HEK293 (cell line): ENCODE data around the gene FAM200C.

Experiments
- CTCF ChIA-PET: fragments of 350-600 bp; formaldehyde crosslinking; extraction: SDS; loops from one replicate; lab custom pipeline; 2021; ENCODE audit warnings: antibody characterized with exemption; lab: Yijun Ruan, JAX
- POLR2A ChIA-PET: fragments of 300-600 bp; formaldehyde crosslinking; extraction: SDS; loops from one replicate; lab custom pipeline; 2020; ENCODE audit warnings: antibody characterized with exemption, inconsistent platforms; lab: Yijun Ruan, JAX
- H3K27ac ChIP-seq: fragments of 200-500 bp; sonication (Bioruptor generic); 2 replicates; pipeline ENCODE4 v1.5.1; 2014; ENCODE audit warnings: low read depth, low read length, control low read depth, inconsistent platforms; ENCODE audit errors: extremely low read depth
- H3K36me3 ChIP-seq, 2 experiments: fragments of 200-500 bp in 1 of 2; sonication (Bioruptor generic) in 1 of 2; 1 replicate in 1 of 2; 2 replicates in 1 of 2; pipeline ENCODE4 v1.5.1; 2014 to 2017; ENCODE audit warnings: inconsistent platforms in 2 of 2, low read length in 2 of 2; ENCODE audit not compliant: control insufficient read depth in 2 of 2, insufficient read depth in 1 of 2
- H3K4me1 ChIP-seq: fragments of 200-500 bp; sonication (Bioruptor generic); 2 replicates; pipeline ENCODE4 v1.5.1; 2014; ENCODE audit warnings: mild to moderate bottlenecking, low read length, inconsistent platforms; ENCODE audit not compliant: control insufficient read depth, insufficient read depth
- H3K4me3 ChIP-seq: 2 replicates; pipeline ENCODE4 v1.5.1; 2011; ENCODE audit warnings: low read depth, mild to moderate bottlenecking, control low read depth, low read length, moderate library complexity
- H3K9me3 ChIP-seq: fragments of 200-500 bp; sonication (Bioruptor generic); 2 replicates; pipeline ENCODE4 v1.5.1; 2014; ENCODE audit warnings: low read depth, low read length, inconsistent platforms; ENCODE audit not compliant: control insufficient read depth, insufficient read depth
- GLIS2 ChIP-seq: fragments of 450-650 bp; formaldehyde crosslinking; IDR thresholded peaks from 2 replicates; pipeline ENCODE4 v1.5.1; 2016; ENCODE audit warnings: missing biosample characterization, missing genetic modification characterization
- MZF1 ChIP-seq: fragments of 450-650 bp; formaldehyde crosslinking; IDR thresholded peaks from 2 replicates; pipeline ENCODE4 v1.5.1; 2017; ENCODE audit warnings: missing biosample characterization, missing genetic modification characterization, borderline replicate concordance
- ZBTB17 ChIP-seq: fragments of 450-650 bp; formaldehyde crosslinking; IDR thresholded peaks from 2 replicates; pipeline ENCODE4 v1.5.1; 2016; ENCODE audit warnings: missing biosample characterization, missing genetic modification characterization
- ZBTB20 ChIP-seq: fragments of 450-650 bp; formaldehyde crosslinking; IDR thresholded peaks from 2 replicates; pipeline ENCODE4 v1.5.1; 2016; ENCODE audit warnings: missing biosample characterization, missing genetic modification characterization
- ZBTB21 ChIP-seq: fragments of 450-650 bp; formaldehyde crosslinking; IDR thresholded peaks from 2 replicates; pipeline ENCODE4 v1.5.1; 2017; ENCODE audit warnings: missing biosample characterization, missing genetic modification characterization
- ZNF23 ChIP-seq: fragments of 450-650 bp; formaldehyde crosslinking; IDR thresholded peaks from 2 replicates; pipeline ENCODE4 v1.5.1; 2016; ENCODE audit warnings: missing biosample characterization, missing genetic modification characterization, borderline replicate concordance
- ZNF335 ChIP-seq: fragments of 450-650 bp; formaldehyde crosslinking; conservative IDR thresholded peaks from 2 replicates; pipeline ENCODE4 v1.5.1; 2016; ENCODE audit warnings: missing biosample characterization, missing genetic modification characterization
- ZNF341 ChIP-seq: fragments of 450-650 bp; formaldehyde crosslinking; IDR thresholded peaks from 2 replicates; pipeline ENCODE4; 2016; ENCODE audit warnings: low read depth, missing biosample characterization, missing genetic modification characterization
- ZNF426 ChIP-seq: fragments of 450-650 bp; formaldehyde crosslinking; IDR thresholded peaks from 2 replicates; pipeline ENCODE4 v1.5.1; 2017; ENCODE audit warnings: missing biosample characterization, missing genetic modification characterization, mild to moderate bottlenecking, inconsistent platforms, moderate library complexity
- ZNF561 ChIP-seq: fragments of 450-650 bp; IDR thresholded peaks from 2 replicates; pipeline ENCODE4 v1.5.1; 2018; ENCODE audit warnings: missing biosample characterization, missing genetic modification characterization, borderline replicate concordance
- ZNF626 ChIP-seq: fragments of 450-650 bp; sonication (Bioruptor Pico); formaldehyde crosslinking; IDR thresholded peaks from 2 replicates; pipeline ENCODE4 v1.5.1; 2018; ENCODE audit warnings: missing biosample characterization, missing genetic modification characterization, inconsistent platforms
- ZNF707 ChIP-seq: fragments of 450-650 bp; formaldehyde crosslinking; IDR thresholded peaks from 2 replicates; pipeline ENCODE4 v1.5.1; 2016; ENCODE audit warnings: missing biosample characterization, missing genetic modification characterization
- ZNF777 ChIP-seq: fragments of 450-650 bp; formaldehyde crosslinking; IDR thresholded peaks from 2 replicates; pipeline ENCODE4 v1.5.1; 2017; ENCODE audit warnings: missing biosample characterization, missing genetic modification characterization, borderline replicate concordance
- TF ChIP-seq, protein P1 (sequence below): fragments of 450-650 bp; formaldehyde crosslinking; IDR thresholded peaks from 2 replicates; pipeline ENCODE4 v1.5.1; 2017; ENCODE audit warnings: missing biosample characterization, missing genetic modification characterization
- TF ChIP-seq, protein P2 (sequence below): fragments of 450-650 bp; formaldehyde crosslinking; IDR thresholded peaks from 2 replicates; pipeline ENCODE4 v1.5.1; 2016; ENCODE audit warnings: missing biosample characterization, missing genetic modification characterization
- TF ChIP-seq, protein P3 (sequence below): fragments of 450-650 bp; formaldehyde crosslinking; IDR thresholded peaks from 2 replicates; pipeline ENCODE4 v1.5.1; 2016; ENCODE audit warnings: missing biosample characterization, missing genetic modification characterization, borderline replicate concordance
- TF ChIP-seq, protein P4 (sequence below): fragments of 450-650 bp; formaldehyde crosslinking; optimal IDR thresholded peaks from 2 replicates; pipeline ENCODE3; 2016; ENCODE audit warnings: missing biosample characterization, mild to moderate bottlenecking, missing genetic modification characterization
- TF ChIP-seq, protein P5 (sequence below): fragments of 450-650 bp; formaldehyde crosslinking; IDR thresholded peaks from 2 replicates; pipeline ENCODE4 v1.5.1; 2016; ENCODE audit warnings: missing biosample characterization, missing genetic modification characterization
- TF ChIP-seq, protein P6 (sequence below): fragments of 450-650 bp; formaldehyde crosslinking; IDR thresholded peaks from 2 replicates; pipeline ENCODE4 v1.5.1; 2016; ENCODE audit warnings: missing biosample characterization, missing genetic modification characterization
- TF ChIP-seq, protein P7 (sequence below): fragments of 450-650 bp; formaldehyde crosslinking; IDR thresholded peaks from 2 replicates; pipeline ENCODE4 v1.5.1; 2017; ENCODE audit warnings: missing biosample characterization, missing genetic modification characterization

Gene FAM200C

DNA sequence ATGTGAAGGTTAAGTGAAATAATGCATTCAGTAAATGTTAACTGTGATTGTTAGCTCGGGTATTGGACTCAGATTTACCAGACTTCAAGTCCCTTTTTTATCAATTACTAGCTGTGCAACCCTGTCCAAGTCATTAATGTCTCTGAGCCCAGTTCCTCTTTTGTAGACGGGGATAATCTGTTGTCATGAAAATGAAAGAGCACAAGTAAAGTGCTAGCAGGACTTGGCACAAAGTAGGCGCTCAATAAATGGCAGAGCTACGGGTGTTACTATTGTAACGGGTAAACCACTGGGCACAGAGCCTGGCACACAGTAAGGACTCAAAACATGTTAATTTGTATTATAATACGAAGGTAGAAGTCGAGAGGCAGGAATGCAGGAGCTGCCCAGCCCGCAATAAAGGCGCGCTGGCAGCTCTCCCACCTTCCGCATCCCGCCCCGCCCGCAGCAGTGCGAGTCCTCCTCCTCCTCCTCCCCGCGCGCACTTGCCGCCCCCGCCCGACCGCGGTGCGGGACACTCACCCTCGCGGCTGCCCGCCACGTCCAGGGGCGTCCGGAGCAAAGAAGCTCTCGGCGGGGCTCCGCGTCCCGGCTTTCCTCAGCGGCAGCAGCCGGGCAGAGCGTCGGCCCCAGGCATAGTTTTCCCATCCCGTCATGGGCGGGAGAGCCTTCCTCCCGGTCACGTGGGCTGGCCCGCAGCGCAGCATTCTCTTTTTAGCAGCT is 29.7 kb downstream of the FAM200C start, which contains the start of gene C1QTNF2 (continued):
- TF ChIP-seq, protein P1, sequence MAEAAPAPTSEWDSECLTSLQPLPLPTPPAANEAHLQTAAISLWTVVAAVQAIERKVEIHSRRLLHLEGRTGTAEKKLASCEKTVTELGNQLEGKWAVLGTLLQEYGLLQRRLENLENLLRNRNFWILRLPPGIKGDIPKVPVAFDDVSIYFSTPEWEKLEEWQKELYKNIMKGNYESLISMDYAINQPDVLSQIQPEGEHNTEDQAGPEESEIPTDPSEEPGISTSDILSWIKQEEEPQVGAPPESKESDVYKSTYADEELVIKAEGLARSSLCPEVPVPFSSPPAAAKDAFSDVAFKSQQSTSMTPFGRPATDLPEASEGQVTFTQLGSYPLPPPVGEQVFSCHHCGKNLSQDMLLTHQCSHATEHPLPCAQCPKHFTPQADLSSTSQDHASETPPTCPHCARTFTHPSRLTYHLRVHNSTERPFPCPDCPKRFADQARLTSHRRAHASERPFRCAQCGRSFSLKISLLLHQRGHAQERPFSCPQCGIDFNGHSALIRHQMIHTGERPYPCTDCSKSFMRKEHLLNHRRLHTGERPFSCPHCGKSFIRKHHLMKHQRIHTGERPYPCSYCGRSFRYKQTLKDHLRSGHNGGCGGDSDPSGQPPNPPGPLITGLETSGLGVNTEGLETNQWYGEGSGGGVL (tag by site-specific recombination): peak; percentile 63
- TF ChIP-seq ZBTB17: peak; percentile 55; the same call in 1 of the 2 replicates
- no peak for TF ChIP-seq GLIS2 (tag by site-specific recombination)
- 0 out of 2 replicates have a peak, but pooled peaks have one; percentile 53 for TF ChIP-seq ZNF777

DNA sequence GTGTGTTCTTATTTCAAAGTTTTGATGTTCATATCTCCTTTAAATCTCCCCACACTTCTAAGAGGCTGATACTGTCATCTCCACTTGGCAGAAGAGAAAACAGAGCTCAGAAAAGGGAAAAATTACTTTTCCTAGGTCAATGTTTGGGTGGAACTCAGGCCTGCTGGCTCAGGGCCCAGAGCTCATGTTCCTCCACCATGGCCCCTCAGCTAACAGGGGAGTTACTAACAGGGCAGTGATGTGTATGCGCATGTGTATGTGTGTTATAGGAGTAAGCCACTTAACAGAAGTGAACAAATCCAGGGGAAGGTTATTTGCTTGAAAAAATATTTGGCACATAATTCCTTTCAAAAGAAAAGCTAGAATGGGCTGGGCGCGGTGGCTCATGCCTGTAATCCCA is 32.0 kb downstream of the FAM200C start:
- Histone ChIP-seq H3K4me1 (no peaks in the 10 kb centered on the region), H3K9me3 (no peaks in the 10 kb centered on the region), H3K4me3 (no peak overlapping the region), H3K27ac (no peak overlapping the region), H3K36me3 (no peaks in the 10 kb centered on the region)
- CTCF ChIA-PET: interaction anchor here (0.9 to 1.0 kb wide), 2 partner anchors 23 kb away, joined by 3 read pairs; no protein-coding TSS in a partner anchor
- POLR2A ChIA-PET: no interaction called here
- TF ChIP-seq MZF1 (tag by site-specific recombination): no peak
- TF ChIP-seq ZNF426: no peak
- TF ChIP-seq, protein P2, sequence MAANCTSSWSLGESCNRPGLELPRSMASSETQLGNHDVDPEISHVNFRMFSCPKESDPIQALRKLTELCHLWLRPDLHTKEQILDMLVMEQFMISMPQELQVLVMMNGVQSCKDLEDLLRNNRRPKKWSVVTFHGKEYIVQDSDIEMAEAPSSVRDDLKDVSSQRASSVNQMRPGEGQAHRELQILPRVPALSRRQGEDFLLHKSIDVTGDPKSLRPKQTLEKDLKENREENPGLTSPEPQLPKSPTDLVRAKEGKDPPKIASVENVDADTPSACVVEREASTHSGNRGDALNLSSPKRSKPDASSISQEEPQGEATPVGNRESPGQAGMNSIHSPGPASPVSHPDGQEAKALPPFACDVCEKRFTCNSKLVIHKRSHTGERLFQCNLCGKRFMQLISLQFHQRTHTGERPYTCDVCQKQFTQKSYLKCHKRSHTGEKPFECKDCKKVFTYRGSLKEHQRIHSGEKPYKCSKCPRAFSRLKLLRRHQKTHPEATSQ (tag by site-specific recombination): no peak
- TF ChIP-seq, protein P3, sequence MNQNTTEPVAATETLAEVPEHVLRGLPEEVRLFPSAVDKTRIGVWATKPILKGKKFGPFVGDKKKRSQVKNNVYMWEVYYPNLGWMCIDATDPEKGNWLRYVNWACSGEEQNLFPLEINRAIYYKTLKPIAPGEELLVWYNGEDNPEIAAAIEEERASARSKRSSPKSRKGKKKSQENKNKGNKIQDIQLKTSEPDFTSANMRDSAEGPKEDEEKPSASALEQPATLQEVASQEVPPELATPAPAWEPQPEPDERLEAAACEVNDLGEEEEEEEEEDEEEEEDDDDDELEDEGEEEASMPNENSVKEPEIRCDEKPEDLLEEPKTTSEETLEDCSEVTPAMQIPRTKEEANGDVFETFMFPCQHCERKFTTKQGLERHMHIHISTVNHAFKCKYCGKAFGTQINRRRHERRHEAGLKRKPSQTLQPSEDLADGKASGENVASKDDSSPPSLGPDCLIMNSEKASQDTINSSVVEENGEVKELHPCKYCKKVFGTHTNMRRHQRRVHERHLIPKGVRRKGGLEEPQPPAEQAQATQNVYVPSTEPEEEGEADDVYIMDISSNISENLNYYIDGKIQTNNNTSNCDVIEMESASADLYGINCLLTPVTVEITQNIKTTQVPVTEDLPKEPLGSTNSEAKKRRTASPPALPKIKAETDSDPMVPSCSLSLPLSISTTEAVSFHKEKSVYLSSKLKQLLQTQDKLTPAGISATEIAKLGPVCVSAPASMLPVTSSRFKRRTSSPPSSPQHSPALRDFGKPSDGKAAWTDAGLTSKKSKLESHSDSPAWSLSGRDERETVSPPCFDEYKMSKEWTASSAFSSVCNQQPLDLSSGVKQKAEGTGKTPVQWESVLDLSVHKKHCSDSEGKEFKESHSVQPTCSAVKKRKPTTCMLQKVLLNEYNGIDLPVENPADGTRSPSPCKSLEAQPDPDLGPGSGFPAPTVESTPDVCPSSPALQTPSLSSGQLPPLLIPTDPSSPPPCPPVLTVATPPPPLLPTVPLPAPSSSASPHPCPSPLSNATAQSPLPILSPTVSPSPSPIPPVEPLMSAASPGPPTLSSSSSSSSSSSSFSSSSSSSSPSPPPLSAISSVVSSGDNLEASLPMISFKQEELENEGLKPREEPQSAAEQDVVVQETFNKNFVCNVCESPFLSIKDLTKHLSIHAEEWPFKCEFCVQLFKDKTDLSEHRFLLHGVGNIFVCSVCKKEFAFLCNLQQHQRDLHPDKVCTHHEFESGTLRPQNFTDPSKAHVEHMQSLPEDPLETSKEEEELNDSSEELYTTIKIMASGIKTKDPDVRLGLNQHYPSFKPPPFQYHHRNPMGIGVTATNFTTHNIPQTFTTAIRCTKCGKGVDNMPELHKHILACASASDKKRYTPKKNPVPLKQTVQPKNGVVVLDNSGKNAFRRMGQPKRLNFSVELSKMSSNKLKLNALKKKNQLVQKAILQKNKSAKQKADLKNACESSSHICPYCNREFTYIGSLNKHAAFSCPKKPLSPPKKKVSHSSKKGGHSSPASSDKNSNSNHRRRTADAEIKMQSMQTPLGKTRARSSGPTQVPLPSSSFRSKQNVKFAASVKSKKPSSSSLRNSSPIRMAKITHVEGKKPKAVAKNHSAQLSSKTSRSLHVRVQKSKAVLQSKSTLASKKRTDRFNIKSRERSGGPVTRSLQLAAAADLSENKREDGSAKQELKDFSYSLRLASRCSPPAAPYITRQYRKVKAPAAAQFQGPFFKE (tag by site-specific recombination): no peak
- TF ChIP-seq ZNF707 (tag by site-specific recombination): no peak
- TF ChIP-seq, protein P4, sequence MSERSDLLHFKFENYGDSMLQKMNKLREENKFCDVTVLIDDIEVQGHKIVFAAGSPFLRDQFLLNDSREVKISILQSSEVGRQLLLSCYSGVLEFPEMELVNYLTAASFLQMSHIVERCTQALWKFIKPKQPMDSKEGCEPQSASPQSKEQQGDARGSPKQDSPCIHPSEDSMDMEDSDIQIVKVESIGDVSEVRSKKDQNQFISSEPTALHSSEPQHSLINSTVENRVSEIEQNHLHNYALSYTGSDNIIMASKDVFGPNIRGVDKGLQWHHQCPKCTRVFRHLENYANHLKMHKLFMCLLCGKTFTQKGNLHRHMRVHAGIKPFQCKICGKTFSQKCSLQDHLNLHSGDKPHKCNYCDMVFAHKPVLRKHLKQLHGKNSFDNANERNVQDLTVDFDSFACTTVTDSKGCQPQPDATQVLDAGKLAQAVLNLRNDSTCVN (tag by site-specific recombination): no peak
- TF ChIP-seq ZNF626 (tag by site-specific recombination): no peak
- TF ChIP-seq ZNF335: no peak
- TF ChIP-seq ZBTB20 (tag by site-specific recombination): no peak
- TF ChIP-seq ZNF561 (tag by site-specific recombination): no peak
- TF ChIP-seq ZNF341 (tag by site-specific recombination): no peak
- TF ChIP-seq, protein P5, sequence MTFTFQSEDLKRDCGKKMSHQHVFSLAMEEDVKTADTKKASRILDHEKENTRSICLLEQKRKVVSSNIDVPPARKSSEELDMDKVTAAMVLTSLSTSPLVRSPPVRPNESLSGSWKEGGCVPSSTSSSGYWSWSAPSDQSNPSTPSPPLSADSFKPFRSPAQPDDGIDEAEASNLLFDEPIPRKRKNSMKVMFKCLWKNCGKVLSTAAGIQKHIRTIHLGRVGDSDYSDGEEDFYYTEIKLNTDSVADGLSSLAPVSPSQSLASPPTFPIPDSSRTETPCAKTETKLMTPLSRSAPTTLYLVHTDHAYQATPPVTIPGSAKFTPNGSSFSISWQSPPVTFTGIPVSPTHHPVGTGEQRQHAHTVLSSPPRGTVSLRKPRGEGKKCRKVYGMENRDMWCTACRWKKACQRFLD: no peak
- TF ChIP-seq ZBTB21 (tag by site-specific recombination): no peak
- TF ChIP-seq ZNF23 (tag by site-specific recombination): no peak
- TF ChIP-seq, protein P6, sequence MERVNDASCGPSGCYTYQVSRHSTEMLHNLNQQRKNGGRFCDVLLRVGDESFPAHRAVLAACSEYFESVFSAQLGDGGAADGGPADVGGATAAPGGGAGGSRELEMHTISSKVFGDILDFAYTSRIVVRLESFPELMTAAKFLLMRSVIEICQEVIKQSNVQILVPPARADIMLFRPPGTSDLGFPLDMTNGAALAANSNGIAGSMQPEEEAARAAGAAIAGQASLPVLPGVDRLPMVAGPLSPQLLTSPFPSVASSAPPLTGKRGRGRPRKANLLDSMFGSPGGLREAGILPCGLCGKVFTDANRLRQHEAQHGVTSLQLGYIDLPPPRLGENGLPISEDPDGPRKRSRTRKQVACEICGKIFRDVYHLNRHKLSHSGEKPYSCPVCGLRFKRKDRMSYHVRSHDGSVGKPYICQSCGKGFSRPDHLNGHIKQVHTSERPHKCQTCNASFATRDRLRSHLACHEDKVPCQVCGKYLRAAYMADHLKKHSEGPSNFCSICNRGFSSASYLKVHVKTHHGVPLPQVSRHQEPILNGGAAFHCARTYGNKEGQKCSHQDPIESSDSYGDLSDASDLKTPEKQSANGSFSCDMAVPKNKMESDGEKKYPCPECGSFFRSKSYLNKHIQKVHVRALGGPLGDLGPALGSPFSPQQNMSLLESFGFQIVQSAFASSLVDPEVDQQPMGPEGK (tag by site-specific recombination): no peak
- TF ChIP-seq, protein P7, sequence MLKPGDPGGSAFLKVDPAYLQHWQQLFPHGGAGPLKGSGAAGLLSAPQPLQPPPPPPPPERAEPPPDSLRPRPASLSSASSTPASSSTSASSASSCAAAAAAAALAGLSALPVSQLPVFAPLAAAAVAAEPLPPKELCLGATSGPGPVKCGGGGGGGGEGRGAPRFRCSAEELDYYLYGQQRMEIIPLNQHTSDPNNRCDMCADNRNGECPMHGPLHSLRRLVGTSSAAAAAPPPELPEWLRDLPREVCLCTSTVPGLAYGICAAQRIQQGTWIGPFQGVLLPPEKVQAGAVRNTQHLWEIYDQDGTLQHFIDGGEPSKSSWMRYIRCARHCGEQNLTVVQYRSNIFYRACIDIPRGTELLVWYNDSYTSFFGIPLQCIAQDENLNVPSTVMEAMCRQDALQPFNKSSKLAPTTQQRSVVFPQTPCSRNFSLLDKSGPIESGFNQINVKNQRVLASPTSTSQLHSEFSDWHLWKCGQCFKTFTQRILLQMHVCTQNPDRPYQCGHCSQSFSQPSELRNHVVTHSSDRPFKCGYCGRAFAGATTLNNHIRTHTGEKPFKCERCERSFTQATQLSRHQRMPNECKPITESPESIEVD (tag by site-specific recombination): no peak
